Adrenal gland (tissue), 12 donors: ENCODE results near the gene SFXN5. TPM values are rescaled to one million over a fixed set of nuclear protein-coding genes. Genes with fewer than 3 reads are reported as not detected.

ENCODE experiments used
- DNase-seq, 7 donors: peaks; one replicate each; pipeline ENCODE4 v3.0.0-alpha.2; 2019 to 2020
- H3K27ac ChIP-seq, 5 donors: fragments of 200-600 bp; sonication (generic) in 4 of 5; 1 replicate in 3 of 5; 2 replicates in 2 of 5; pipeline versions ENCODE4 v1.5.1 to v1.8.0; 2016 to 2020; ENCODE audit warnings: mild to moderate bottlenecking in 1 of 5
- H3K27me3 ChIP-seq: fragments of 200-600 bp; 2 replicates; pipeline ENCODE4 v1.8.0; 2021
- H3K36me3 ChIP-seq, 2 donors: fragments of 200-600 bp; replicated peaks in 1 of 2; 1 replicate in 1 of 2; 2 replicates in 1 of 2; pipeline versions ENCODE4 v1.5.1 to v1.8.0; 2018 to 2022
- H3K4me1 ChIP-seq, 2 donors: fragments of 200-600 bp; replicated peaks in 1 of 2; 1 replicate in 1 of 2; 2 replicates in 1 of 2; pipeline versions ENCODE4 v1.5.1 to v1.8.0; 2018 to 2021
- H3K4me3 ChIP-seq, 4 donors: fragments of 200-600 bp; sonication (generic) in 3 of 4; one replicate each; pipeline ENCODE4 v1.5.1; 2016 to 2018
- H3K9me3 ChIP-seq, 3 donors: fragments of 200-600 bp; sonication (generic) in 1 of 3; replicated peaks in 1 of 3; 1 replicate in 2 of 3; 2 replicates in 1 of 3; pipeline versions ENCODE4 v1.5.1 to v1.8.0; 2016 to 2021
- POLR2A ChIP-seq, 2 donors: fragments of 450-650 bp; IDR thresholded peaks; one replicate each; pipeline ENCODE4 v1.6.1; 2017; ENCODE audit warnings: antibody characterized with exemption in 2 of 2, mild to moderate bottlenecking in 2 of 2, moderate library complexity in 1 of 2
- WGBS, 4 donors: extraction: QIAGEN DNeasy Blood & Tissue Kit in 2 of 4; methylation state at CpG; one replicate each; pipeline versions ENCODE4 v1.1.5 to v1.1.7; 2013 to 2017; 5-methylcytosine and 5-hydroxymethylcytosine counted together
- intact Hi-C, 2 donors: fragments of 100-400 bp; cut with DNase I; formaldehyde crosslinking; loops; one replicate each; pipeline versions ENCODE4 v1.14.1 to v1.15.0; 2022 to 2023
- polyA plus RNA-seq, 3 donors: library from polyadenylated mRNA; stranded (reverse); fragments of 200-250 nt in 2 of 3; fragments of 350-450 nt in 1 of 3; fragmentation: Illumina TruSeq in 1 of 3; extraction: RNeasy Lipid Tissue Mini Kit (QIAGEN cat#74804) in 1 of 3; gene quantifications; one replicate each; pipeline ENCODE4 v1.2.3, GENCODE V29; 2013 to 2014
- total RNA-seq, 9 donors: library from RNA; depleted of rRNA in 4 of 9; stranded (reverse); fragments of >200 nt in 4 of 9; fragments of 120-200 nt in 1 of 9; fragmentation: NEBNext Ultra II Directional in 1 of 9; extraction: Animal tissue kit (Norgen Biotek cat#: 25700) in 1 of 9; gene quantifications; one replicate each; pipeline versions ENCODE4 v1.1.0 to v1.2.4, GENCODE V29; 2013 to 2023
- TF ChIP-seq, protein P1 (sequence below), 6 experiments: fragments of 450-650 bp in 4 of 6; fragments of 200-600 bp in 2 of 6; sonication (generic) in 1 of 6; IDR thresholded peaks; 1 replicate in 5 of 6; 2 replicates in 1 of 6; pipeline versions ENCODE4 v1.5.1 to v1.8.0; 2016 to 2021; ENCODE audit warnings: antibody characterized with exemption in 6 of 6, mild to moderate bottlenecking in 2 of 6, moderate library complexity in 1 of 6
- donor health status: healthy with polysubstance abuse.
- donor health status: Bipolar disorder and iron deficiency.
- donor health status: DM: yes; HTN: yes; CAD: no.
- donor health status: DM: no; HTN: no; CAD: no.
- donor health status: DM: no; HTN: no; CAD: no.
- donor health status: DM: yes; HTN: yes; CAD: no.

Gene SFXN5
- total and polyA plus RNA-seq, 12 donors: 12.2 to 56.5 (median 32.7) TPM

DNA sequence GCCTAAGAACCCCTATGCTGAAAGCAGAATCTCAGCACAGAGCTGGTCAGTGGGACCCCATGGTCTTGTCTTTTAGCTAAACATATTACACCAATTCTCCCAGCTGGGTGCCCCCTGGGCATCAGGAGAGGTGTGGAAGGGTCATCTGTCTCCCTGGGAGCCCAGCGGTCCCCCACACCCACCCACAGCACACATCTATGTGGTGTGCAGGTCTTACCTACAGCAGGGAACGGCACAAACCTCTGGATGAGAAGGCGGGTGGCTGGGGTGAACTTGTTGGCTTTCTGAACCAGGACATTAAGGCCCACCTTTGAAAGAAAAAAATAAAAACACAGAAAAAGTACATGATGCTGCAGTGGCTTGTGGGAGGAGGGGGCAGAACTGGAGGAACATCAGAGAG lies 83.5 kb downstream of the SFXN5 start:
- DNase-seq: no peak

DNA sequence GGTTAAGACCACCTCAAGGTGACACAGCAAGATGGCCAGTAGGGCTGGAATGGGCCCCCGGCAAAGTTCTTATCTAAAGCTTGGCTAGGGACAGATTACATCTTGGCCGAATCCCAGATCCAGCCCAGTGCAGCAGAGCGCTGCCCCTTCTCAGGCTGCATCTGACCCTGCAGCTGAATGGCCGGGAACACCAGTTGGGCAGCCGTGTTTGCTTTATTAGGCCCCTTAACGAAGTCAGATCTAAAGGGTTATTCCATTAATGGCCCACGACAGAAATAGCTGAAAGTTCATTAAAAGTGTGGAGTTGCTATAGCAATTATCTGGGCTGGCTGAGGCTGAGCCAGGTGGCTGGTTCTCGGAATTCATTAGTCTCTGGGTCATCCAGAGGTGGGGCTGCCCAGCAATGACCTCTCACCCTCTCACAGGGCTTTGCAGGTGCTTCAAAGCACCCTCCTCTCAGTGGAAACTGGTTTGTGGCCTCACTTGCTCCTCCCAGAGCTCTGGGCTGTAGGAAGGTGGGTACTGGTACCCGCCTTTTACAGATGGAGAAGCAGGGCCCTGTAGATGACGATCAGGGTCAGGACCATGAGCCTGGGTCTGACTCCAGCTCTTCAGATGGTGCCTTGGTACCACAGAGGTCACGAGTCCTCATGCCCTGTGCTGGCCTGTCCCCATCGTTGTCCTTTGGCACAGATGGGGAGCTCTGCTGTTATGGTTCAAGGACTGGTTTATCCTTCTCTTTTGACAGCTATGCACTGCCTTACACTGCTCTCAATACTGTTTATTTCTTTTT lies 85.4 kb downstream of the SFXN5 start:
- H3K27me3 ChIP-seq: no peaks in the 10 kb centered on the region
- no peak overlapping the region for H3K4me3 ChIP-seq
- TF ChIP-seq POLR2A (IDR thresholded peaks at IDR 0.05): no peak
- TF ChIP-seq, protein P1, sequence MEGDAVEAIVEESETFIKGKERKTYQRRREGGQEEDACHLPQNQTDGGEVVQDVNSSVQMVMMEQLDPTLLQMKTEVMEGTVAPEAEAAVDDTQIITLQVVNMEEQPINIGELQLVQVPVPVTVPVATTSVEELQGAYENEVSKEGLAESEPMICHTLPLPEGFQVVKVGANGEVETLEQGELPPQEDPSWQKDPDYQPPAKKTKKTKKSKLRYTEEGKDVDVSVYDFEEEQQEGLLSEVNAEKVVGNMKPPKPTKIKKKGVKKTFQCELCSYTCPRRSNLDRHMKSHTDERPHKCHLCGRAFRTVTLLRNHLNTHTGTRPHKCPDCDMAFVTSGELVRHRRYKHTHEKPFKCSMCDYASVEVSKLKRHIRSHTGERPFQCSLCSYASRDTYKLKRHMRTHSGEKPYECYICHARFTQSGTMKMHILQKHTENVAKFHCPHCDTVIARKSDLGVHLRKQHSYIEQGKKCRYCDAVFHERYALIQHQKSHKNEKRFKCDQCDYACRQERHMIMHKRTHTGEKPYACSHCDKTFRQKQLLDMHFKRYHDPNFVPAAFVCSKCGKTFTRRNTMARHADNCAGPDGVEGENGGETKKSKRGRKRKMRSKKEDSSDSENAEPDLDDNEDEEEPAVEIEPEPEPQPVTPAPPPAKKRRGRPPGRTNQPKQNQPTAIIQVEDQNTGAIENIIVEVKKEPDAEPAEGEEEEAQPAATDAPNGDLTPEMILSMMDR (IDR thresholded peaks at IDR 0.05): no peak
- peak overlapping the region in 1 of 5 donors; percentile 4 for H3K27ac ChIP-seq
- no peaks in the 10 kb centered on the region for H3K9me3 ChIP-seq
- WGBS, 4 donors: 63 to 72% (median 66%) methylated on average over 12 of the region's 12 CpGs
- intact Hi-C loops: loop anchor here in 1 of 2 donors (10.0 kb wide), 1 partner anchor 69 kb away; no protein-coding TSS in a partner anchor
- peak in 6 of 7 donors; percentile 33 to 57 (median 45) for DNase-seq
- H3K4me1 ChIP-seq: peaks cover 0 to 27% of the 10 kb centered on the region in 2 donors
- no peaks in the 10 kb centered on the region for H3K36me3 ChIP-seq

More for the DNA sequence above, 83.5 kb downstream of the SFXN5 start:
- Histone ChIP-seq H3K4me3 (no peak overlapping the region), H3K27ac (no peak overlapping the region), H3K9me3 (no peaks in the 10 kb centered on the region), H3K4me1 (peaks cover 0 to 27% of the 10 kb centered on the region in 2 donors), H3K36me3 (no peaks in the 10 kb centered on the region), H3K27me3 (no peaks in the 10 kb centered on the region)
- WGBS, 4 donors: 93 to 97% (median 94%) methylated on average over 3 of the region's 3 CpGs
- TF ChIP-seq, protein P1 (IDR thresholded peaks at IDR 0.05): no peak
- no peak for TF ChIP-seq POLR2A (IDR thresholded peaks at IDR 0.05)
- intact Hi-C loops: loop anchor here in 1 of 2 donors (10.0 kb wide), 1 partner anchor 67 kb away; no protein-coding TSS in a partner anchor

DNA sequence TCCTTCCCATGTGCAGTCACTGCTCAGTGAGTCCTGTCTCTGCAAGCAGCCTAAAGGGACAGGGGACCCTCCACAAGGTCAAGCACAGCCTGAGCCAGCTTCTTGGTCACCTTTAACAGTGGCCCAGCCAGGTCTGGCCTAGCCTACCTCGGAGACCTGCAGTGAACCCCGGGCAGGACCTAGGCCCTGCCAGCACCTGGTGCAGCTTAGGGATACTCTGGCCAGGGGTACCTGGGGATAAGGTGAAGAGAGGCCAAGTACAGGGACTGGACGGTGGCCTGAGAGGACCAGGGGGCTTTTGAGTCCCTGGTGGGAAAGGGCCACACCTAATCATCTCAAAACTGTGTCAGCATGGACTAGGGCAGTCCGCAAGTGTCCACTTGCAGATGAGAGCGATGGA lies 86.4 kb downstream of the SFXN5 start:
- Histone ChIP-seq H3K9me3 (no peaks in the 10 kb centered on the region), H3K27me3 (no peaks in the 10 kb centered on the region), H3K4me3 (no peak overlapping the region), H3K4me1 (peaks cover 0 to 27% of the 10 kb centered on the region in 2 donors), H3K36me3 (no peaks in the 10 kb centered on the region), H3K27ac (no peak overlapping the region)
- intact Hi-C loops: loop anchor here in 1 of 2 donors (10.0 kb wide), 1 partner anchor 70 kb away; no protein-coding TSS in a partner anchor
- whole genome bisulfite sequencing, 4 donors: 92 to 96% (median 96%) methylated on average over 4 to 5 of the region's 5 CpGs
- TF ChIP-seq POLR2A (IDR thresholded peaks at IDR 0.05): no peak
- TF ChIP-seq, protein P1 (IDR thresholded peaks at IDR 0.05): no peak
- DNase-seq: no peak

DNA sequence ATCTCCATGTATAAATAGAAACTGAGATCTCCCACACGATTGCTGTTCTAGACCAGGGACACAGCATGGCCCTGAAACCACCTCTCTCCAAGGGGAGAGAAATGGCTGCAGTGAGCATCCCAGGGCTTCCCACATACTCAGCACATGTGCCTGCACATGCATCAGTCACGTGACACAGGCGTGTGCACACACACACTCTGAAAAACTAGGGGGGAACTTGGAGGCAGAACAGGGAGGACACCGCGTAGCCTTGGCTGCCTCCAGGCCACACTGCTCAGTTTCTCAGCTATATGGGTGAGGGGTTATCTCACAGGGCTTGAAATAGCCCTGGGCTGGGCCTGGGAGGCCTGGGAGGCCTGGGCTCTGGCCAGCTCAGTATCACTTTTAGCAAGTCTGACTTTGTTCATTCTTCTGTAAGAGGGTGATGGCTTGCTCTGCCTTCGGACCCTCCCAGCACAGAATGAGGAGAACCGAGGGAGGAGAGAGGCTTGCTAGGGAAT lies 87.3 kb downstream of the SFXN5 start:
- DNase-seq: peak in 4 of 7 donors; percentile 24 to 55 (median 30)
- Histone ChIP-seq H3K27me3 (no peaks in the 10 kb centered on the region), H3K36me3 (no peaks in the 10 kb centered on the region), H3K27ac (peak overlapping the region in 1 of 5 donors; percentile 29), H3K9me3 (no peaks in the 10 kb centered on the region), H3K4me1 (peaks cover 0 to 27% of the 10 kb centered on the region in 2 donors), H3K4me3 (no peak overlapping the region)
- WGBS, 4 donors: 67 to 77% (median 75%) methylated on average over 5 to 7 of the region's 7 CpGs
- TF ChIP-seq POLR2A (IDR thresholded peaks at IDR 0.05): no peak
- TF ChIP-seq, protein P1 (IDR thresholded peaks at IDR 0.05): no peak
- intact Hi-C loops: loop anchor here in 1 of 2 donors (10.0 kb wide), 1 partner anchor 71 kb away; no protein-coding TSS in a partner anchor
